Activated naive CD8-positive, alpha-beta T cell treated with anti-CD3 and anti-CD28 coated beads, Interleukin-2, amount 50 U/mL, for 24 hours (primary cell): ENCODE results near the gene EFHC2.

Experiments
- ATAC-seq: fragments of 150-1000 bp; cut with Tn5 transposase; one replicate; pipeline ENCODE4 v1.10.0; 2021
- DNase-seq: peaks from one replicate; pipeline ENCODE4 v3.0.0; 2021
- H3K27ac Mint-ChIP-seq: one replicate; pipeline ENCODE4 v1.8.0; 2021; ENCODE audit warnings: mild to moderate bottlenecking, mixed read lengths
- H3K27me3 Mint-ChIP-seq: one replicate; pipeline ENCODE4 v1.8.0; 2021; ENCODE audit warnings: mixed read lengths
- H3K36me3 Mint-ChIP-seq: one replicate; pipeline ENCODE4 v1.8.0; 2021; ENCODE audit warnings: low read depth, mixed read lengths
- H3K4me1 Mint-ChIP-seq: one replicate; pipeline ENCODE4 v1.8.0; 2021; ENCODE audit warnings: mixed read lengths
- H3K4me3 Mint-ChIP-seq: one replicate; pipeline ENCODE4 v1.8.0; 2021; ENCODE audit warnings: mild to moderate bottlenecking, moderate library complexity, mixed read lengths
- H3K9me3 Mint-ChIP-seq: one replicate; pipeline ENCODE4 v1.8.0; 2021; ENCODE audit warnings: mixed read lengths

Gene EFHC2

DNA sequence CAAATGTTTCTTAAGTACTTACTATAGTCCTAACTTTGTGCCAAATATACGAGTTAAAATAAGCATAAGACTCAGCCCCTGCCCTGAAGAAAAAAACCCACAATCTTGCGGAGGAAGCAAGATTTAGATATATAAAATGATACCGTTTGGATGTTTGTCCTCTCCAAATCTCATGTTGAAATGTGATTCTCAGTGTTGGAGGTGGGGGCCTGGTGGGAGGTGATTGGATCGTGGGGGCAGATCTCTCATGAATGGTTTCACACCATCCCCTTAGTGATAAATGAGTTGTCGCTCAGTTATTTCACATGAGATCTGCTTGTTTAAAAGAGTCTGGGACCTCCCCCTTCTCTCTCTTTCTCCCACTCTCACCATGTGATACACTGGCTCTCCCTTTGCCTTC, 28.7 kb downstream of the EFHC2 start:
- no peak for DNase-seq
- Mint-ChIP-seq H3K27ac (peak overlapping the region; percentile 50), H3K27me3 (no peaks in the 10 kb centered on the region), H3K4me1 (peaks cover 21% of the 10 kb centered on the region), H3K9me3 (no peaks in the 10 kb centered on the region), H3K36me3 (no peaks in the 10 kb centered on the region), H3K4me3 (no peak overlapping the region)
- ATAC-seq = no peak

DNA sequence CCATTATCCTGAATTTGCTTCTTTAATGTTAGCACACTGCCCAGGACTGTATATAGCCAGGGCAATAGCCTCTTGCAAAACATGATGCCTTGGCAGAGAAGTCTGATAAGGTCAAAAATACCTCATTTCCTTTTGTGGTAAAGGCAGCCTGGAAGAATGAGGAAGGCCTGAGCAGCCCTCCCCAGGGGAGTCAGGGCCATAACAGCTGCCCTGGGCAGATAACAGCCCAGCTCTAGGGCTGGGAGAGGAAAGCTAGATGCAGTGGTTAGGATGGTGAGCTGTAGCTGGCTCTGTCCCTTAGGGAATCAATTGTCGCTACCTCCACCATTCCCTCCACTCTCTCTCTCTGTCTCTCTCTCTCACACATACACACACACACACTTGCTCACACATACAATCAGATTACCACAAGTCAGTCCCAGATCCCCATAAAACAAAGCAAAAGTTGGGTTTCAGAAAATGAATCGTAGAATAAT, 29.2 kb downstream of the EFHC2 start:
- Mint-ChIP-seq H3K4me1 (peaks cover 21% of the 10 kb centered on the region), H3K27ac (peak overlapping the region; percentile 50), H3K9me3 (no peaks in the 10 kb centered on the region), H3K36me3 (no peaks in the 10 kb centered on the region), H3K27me3 (no peaks in the 10 kb centered on the region), H3K4me3 (no peak overlapping the region)
- DNase-seq = peak; percentile 6
- ATAC-seq = peak; percentile 68

DNA sequence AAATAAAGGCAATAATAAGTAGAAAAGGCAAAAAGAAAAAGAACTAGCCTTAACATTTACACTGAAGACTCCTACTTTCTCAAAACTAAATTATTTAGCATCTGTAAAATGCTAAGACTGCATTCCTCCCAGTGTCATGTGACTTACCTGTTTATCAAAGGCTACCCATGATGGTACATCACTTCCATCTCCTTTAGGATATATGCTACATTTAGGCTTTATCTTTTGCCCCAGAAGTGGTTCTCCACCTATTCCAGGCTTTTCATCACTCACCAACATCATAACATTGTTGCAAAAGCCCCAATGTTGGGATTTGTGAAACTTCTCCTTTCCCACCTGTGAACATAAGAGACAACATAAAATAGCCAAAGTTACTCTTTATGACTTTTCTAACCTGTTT, 31.1 kb downstream of the EFHC2 start:
- Mint-ChIP-seq H3K4me1 (peaks cover 21% of the 10 kb centered on the region), H3K27me3 (no peaks in the 10 kb centered on the region), H3K36me3 (no peaks in the 10 kb centered on the region), H3K27ac (no peak overlapping the region), H3K4me3 (no peak overlapping the region), H3K9me3 (no peaks in the 10 kb centered on the region)
- DNase-seq = no peak
- ATAC-seq = no peak

DNA sequence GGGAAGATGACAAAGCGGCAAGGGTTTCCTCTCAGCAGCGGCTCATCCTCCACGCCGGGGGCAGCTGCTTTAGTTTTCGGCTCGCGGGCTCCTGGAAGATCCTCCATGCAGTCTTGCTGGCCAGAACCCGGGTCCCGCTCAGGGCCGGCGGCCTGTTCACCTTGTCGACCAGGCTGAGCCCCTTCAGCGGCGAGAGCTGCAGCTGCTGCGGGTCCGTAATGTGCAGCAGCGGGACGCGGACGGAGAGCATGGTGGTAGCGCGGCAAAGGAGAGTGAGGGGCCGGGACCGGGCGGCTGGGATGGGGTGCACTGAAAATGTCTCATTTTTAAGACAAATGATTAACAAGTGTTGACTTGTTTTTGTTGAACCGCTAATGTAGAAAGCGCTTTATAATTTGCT, 33.2 kb downstream of the EFHC2 start:
- Mint-ChIP-seq H3K4me1 (peaks cover 19% of the 10 kb centered on the region), H3K27ac (no peak overlapping the region), H3K36me3 (no peaks in the 10 kb centered on the region), H3K4me3 (no peak overlapping the region), H3K27me3 (no peaks in the 10 kb centered on the region), H3K9me3 (no peaks in the 10 kb centered on the region)
- DNase-seq = no peak
- no peak for ATAC-seq

DNA sequence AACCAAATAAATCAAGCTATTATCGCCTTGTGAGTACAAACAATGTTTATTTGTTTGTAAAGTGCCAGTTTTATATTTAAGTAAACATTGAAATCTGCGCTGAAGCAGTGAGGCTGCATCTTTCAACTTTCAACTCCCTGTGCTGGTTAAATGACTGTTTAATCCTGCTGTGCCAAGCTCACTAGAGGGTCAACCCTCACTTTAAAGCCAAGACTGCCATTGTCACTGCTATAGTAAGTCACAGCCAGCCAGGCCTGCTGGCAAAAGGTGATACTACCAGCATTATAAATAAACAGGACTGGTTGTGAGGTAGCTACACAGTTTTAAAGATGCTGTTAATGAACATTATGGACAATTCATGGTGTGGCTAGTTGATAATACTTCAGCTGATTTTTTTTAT, 34.6 kb downstream of the EFHC2 start:
- no peaks in the 10 kb centered on the region for H3K36me3 Mint-ChIP-seq
- DNase-seq (no peak), ATAC-seq (no peak)
- no peaks in the 10 kb centered on the region for H3K27me3 Mint-ChIP-seq
- H3K4me3 Mint-ChIP-seq = no peak overlapping the region
- H3K9me3 Mint-ChIP-seq = no peaks in the 10 kb centered on the region
- peaks cover 8% of the 10 kb centered on the region for H3K4me1 Mint-ChIP-seq
- no peak overlapping the region for H3K27ac Mint-ChIP-seq

DNA sequence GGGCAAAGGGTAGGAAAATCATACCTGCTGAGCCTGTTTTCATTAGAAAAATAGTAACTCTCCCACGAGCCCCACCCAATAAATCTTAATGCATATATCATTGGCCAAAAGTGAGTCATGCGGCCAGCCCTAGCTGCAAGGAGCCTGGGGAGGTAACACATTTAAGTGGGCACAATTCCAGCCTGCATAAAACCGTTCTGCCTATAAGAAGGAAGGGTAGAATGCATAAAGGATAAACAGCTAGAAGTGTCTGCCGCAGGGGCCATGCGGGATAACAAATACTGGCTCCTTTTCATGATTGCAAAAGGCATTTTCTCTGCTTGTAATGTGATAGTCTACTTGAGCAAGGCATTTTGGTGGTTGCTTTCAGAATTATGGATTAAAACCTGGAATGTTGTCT, 37.1 kb downstream of the EFHC2 start:
- H3K4me1 Mint-ChIP-seq = no peaks in the 10 kb centered on the region
- no peaks in the 10 kb centered on the region for H3K27me3 Mint-ChIP-seq
- H3K9me3 Mint-ChIP-seq = no peaks in the 10 kb centered on the region
- no peak for DNase-seq
- ATAC-seq = no peak
- H3K36me3 Mint-ChIP-seq = no peaks in the 10 kb centered on the region
- no peak overlapping the region for H3K27ac Mint-ChIP-seq
- no peak overlapping the region for H3K4me3 Mint-ChIP-seq

DNA sequence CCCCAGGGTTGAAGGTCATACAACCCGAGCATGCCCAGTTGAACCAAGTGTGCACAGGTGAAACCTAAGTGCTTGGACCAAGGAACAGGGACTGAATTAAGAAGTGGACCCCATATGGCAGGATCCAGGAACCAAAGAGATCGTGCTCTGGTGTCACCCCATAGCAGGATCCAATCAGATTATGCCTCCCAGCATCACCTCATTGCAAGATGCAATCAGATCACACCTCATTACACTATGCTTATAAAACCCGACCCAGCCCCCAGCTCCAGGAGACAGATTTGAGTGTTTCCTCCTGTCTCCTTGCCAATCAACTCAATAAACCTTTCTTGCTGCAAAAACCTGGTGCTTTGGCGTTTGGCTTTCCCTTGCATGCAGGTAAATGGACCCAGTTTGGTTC, 37.6 kb downstream of the EFHC2 start:
- H3K4me1 Mint-ChIP-seq = no peaks in the 10 kb centered on the region
- no peaks in the 10 kb centered on the region for H3K36me3 Mint-ChIP-seq
- H3K4me3 Mint-ChIP-seq = no peak overlapping the region
- no peaks in the 10 kb centered on the region for H3K27me3 Mint-ChIP-seq
- ATAC-seq = no peak
- no peaks in the 10 kb centered on the region for H3K9me3 Mint-ChIP-seq
- no peak for DNase-seq
- no peak overlapping the region for H3K27ac Mint-ChIP-seq

DNA sequence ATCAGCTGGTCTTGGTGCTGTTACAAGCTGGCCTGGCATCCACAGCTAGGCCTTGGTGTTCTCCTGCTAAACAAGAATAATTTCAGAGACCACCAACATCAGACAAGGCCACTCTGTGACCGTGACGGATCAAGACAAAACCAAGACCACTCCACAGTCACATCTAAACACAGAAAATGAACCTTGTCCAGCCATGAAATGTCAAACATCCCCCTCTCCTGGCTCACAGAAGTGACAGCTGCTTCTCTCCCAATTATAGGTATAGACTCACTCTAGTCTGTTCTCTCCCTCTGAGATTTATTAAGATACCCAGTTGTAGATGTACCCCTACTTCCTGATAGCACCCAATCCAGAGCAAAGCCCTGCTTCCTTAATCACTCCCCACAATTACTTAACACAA, 40.4 kb downstream of the EFHC2 start:
- no peak for DNase-seq
- H3K36me3 Mint-ChIP-seq = no peaks in the 10 kb centered on the region
- no peaks in the 10 kb centered on the region for H3K9me3 Mint-ChIP-seq
- no peak overlapping the region for H3K4me3 Mint-ChIP-seq
- H3K27ac Mint-ChIP-seq = no peak overlapping the region
- no peaks in the 10 kb centered on the region for H3K27me3 Mint-ChIP-seq
- no peaks in the 10 kb centered on the region for H3K4me1 Mint-ChIP-seq
- ATAC-seq = no peak

DNA sequence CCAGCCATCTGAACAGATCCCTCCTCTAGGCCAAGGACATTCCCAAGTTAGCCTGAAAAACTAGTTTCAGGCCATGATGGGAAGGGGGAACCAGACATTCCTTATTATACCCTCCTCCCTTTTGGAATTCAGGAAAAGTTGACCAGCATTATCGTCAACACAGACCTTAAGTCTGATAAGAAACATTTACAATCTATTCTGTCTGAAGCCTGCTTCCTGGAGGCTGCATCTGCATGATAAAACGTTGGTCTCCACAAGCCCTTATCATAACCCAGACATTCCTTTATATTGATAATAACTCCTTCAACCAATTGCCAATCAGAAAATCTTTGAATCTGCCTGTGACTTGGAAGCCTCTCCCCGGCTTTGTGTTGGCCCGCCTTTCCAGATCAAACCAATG, 44.3 kb downstream of the EFHC2 start:
- Mint-ChIP-seq H3K27me3 (no peaks in the 10 kb centered on the region), H3K27ac (no peak overlapping the region), H3K9me3 (no peaks in the 10 kb centered on the region), H3K4me1 (no peaks in the 10 kb centered on the region), H3K36me3 (no peaks in the 10 kb centered on the region), H3K4me3 (no peak overlapping the region)
- DNase-seq (no peak), ATAC-seq (no peak)

DNA sequence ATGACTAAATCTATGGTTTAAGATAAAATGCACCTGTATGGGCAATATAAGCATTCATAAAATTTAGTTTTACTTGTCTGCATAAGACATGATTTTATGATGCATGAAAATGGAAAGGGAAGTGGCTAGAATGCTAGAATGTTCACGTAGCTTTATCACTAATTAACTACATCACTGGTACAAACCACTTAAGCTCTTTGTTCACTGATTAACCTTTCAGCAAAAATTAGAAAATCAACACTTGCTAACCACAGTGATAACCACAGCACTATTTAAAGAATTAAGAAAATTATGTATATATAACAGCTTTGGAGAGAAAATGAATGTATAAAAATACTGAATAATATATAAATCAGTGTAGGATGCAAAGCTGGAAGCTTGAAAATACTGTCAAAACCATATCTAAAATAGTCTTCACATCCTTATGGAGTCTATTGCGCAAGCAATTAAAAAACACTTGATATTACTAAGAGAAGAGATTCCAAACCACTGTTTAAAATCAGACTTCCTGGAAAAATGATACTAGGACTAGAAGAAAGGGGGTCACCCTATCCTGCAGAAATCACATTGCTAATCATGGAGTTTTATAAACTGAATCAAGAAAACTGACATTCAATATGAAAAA, 51.9 kb downstream of the EFHC2 start:
- H3K27me3 Mint-ChIP-seq = no peaks in the 10 kb centered on the region
- DNase-seq (no peak), ATAC-seq (no peak)
- no peaks in the 10 kb centered on the region for H3K36me3 Mint-ChIP-seq
- H3K27ac Mint-ChIP-seq = no peak overlapping the region
- H3K4me3 Mint-ChIP-seq = no peak overlapping the region
- H3K9me3 Mint-ChIP-seq = no peaks in the 10 kb centered on the region
- H3K4me1 Mint-ChIP-seq = no peaks in the 10 kb centered on the region

DNA sequence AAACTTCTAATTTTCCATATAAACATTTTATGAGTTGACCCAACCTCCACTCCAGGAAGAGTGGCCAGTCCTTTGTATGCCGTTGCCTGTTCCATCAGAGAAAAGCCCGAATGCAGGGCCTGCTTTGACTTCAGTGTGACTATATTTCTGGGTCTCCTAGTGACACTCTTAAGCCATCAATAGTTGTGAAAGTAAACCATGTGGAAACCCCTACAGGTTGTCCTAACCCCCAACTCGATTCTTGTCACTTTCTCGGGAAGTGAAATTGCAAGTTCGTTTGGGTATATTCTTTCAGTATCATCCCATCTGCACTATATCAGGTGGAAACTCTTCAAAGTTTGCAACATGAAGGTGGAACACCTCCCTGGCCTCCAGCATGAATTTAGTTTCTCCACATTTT, 52.8 kb downstream of the EFHC2 start:
- H3K27ac Mint-ChIP-seq = no peak overlapping the region
- H3K27me3 Mint-ChIP-seq = no peaks in the 10 kb centered on the region
- DNase-seq = no peak
- no peaks in the 10 kb centered on the region for H3K36me3 Mint-ChIP-seq
- H3K9me3 Mint-ChIP-seq = no peaks in the 10 kb centered on the region
- H3K4me1 Mint-ChIP-seq = no peaks in the 10 kb centered on the region
- H3K4me3 Mint-ChIP-seq = no peak overlapping the region
- no peak for ATAC-seq

DNA sequence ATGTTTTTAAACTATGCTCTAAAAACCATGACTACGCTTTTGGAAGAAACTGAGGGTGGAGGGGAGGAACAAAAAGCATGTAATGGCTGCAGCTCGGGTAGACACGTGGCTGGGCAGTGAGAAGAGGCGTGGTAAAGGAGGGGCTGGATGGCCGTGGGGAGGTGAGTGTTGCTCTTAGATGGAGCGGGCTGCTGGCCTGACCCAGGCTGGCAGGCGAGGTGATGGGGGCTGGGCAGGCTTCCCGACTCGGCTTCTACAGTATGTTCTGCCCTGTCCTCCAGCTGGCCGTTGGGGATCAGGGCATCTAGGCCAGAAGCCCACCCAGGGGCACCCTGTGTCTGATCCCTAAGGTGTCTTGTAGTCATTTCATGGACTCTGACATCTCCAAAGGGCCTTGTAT, 60.7 kb downstream of the EFHC2 start:
- Mint-ChIP-seq H3K27ac (no peak overlapping the region), H3K27me3 (no peaks in the 10 kb centered on the region), H3K36me3 (no peaks in the 10 kb centered on the region), H3K4me1 (no peaks in the 10 kb centered on the region), H3K9me3 (no peaks in the 10 kb centered on the region), H3K4me3 (no peak overlapping the region)
- no peak for DNase-seq
- ATAC-seq = no peak

DNA sequence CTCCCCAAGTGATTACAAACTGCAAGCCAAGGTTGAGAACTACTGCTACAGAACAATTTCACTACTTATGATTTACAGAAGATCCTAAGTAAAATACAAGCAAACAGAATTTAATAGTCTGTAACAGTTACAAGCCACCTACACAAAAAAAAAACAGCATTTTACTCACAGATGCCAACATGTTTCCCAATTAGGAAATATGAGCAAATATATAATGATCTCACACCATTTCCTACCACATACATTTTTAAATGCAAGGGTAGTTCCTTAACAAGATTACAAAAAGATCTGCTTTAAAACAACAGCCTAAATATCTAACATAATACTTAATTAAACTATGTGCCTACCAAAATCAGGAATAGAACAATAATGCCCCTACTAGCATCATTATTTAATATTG, 63.4 kb downstream of the EFHC2 start:
- Mint-ChIP-seq H3K4me1 (peaks cover 2% of the 10 kb centered on the region), H3K4me3 (no peak overlapping the region), H3K27me3 (no peaks in the 10 kb centered on the region), H3K9me3 (no peaks in the 10 kb centered on the region), H3K36me3 (no peaks in the 10 kb centered on the region), H3K27ac (no peak overlapping the region)
- no peak for ATAC-seq
- no peak for DNase-seq

DNA sequence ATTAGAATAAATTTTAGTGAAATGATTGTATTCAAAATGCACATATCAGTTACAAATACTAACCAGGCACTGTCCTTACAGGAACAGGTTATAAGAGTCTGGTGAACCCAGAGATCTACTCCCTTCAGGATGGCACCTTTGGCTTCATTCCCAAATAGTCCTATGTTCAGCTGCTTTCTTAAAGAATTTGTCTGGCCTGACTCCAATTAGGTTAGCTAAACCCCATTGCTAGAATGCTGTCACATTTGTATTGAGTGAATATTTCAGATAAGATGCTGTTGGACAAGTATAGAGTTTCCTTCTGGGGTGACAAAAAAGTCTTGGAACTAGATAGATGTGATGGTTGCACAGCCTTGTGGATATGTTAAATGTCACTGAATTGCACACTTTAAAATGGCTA, 69.4 kb downstream of the EFHC2 start:
- no peak for ATAC-seq
- DNase-seq = no peak
- Mint-ChIP-seq H3K9me3 (peaks cover 5% of the 10 kb centered on the region), H3K27me3 (no peaks in the 10 kb centered on the region), H3K4me3 (no peak overlapping the region), H3K36me3 (no peaks in the 10 kb centered on the region), H3K27ac (no peak overlapping the region), H3K4me1 (peaks cover 4% of the 10 kb centered on the region)

DNA sequence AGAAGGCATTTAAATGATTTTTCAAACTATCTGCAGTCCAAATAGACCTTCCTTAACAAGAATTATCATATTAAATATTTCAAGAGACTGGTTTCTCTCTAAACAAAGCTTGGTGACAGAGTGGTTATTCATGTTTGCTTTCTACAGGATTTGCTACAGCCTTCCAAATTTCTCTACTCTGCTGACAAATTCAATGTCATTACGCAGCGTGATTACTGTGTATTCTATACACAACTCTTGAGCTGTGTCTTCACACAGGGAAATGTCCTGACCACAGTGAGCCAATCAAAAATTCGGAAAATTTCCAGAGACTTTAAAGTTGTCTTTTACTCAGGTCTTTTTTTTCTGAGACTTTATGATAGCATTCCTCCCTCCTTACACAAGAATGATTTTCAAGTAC, 75.6 kb downstream of the EFHC2 start:
- H3K27ac Mint-ChIP-seq = no peak overlapping the region
- no peaks in the 10 kb centered on the region for H3K36me3 Mint-ChIP-seq
- ATAC-seq = no peak
- H3K27me3 Mint-ChIP-seq = no peaks in the 10 kb centered on the region
- DNase-seq = no peak
- peaks cover 22% of the 10 kb centered on the region for H3K4me1 Mint-ChIP-seq
- peaks cover 5% of the 10 kb centered on the region for H3K9me3 Mint-ChIP-seq
- no peak overlapping the region for H3K4me3 Mint-ChIP-seq

DNA sequence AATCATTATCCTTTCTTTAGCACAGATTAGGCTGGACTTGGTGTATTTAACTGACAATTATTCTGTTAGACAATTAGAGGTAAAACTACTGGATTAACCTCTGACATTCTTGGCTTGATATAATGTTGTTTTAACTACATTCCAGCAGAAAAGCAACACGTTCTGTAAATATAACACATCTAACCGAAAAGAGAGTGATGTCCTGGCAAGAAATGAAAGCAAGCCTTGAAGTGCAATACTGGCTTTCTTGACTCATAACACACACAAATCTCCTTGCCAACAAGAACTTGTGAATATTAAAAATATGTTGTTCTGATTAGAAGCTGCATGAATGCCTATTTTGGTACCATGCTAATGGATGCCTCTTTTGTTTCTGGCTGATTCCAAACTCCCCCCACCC, 76.4 kb downstream of the EFHC2 start:
- ATAC-seq (no peak), DNase-seq (no peak)
- no peaks in the 10 kb centered on the region for H3K36me3 Mint-ChIP-seq
- H3K4me3 Mint-ChIP-seq = no peak overlapping the region
- H3K27ac Mint-ChIP-seq = no peak overlapping the region
- no peaks in the 10 kb centered on the region for H3K27me3 Mint-ChIP-seq
- H3K4me1 Mint-ChIP-seq = peaks cover 23% of the 10 kb centered on the region
- H3K9me3 Mint-ChIP-seq = peaks cover 5% of the 10 kb centered on the region
